DOHH2 (cell line): ENCODE measurements around the gene TYMP.

Source experiments
- H3F3A ChIP-seq: fragments of 200-600 bp; sonication (generic), shearing (Covaris generic); 2 replicates; pipeline ENCODE4 v1.6.0; 2016; ENCODE audit warnings: antibody characterized with exemption, mild to moderate bottlenecking; ENCODE audit not compliant: control insufficient read depth, insufficient read depth
- H3K27ac ChIP-seq: fragments of 200-600 bp; sonication (generic); 2 replicates; pipeline ENCODE4 v1.5.1; 2014; ENCODE audit warnings: low read depth, mild to moderate bottlenecking, low read length, moderate library complexity
- H3K27me3 ChIP-seq: fragments of 200-600 bp; sonication (generic); 2 replicates; pipeline ENCODE4 v1.6.1; 2014; ENCODE audit warnings: mild to moderate bottlenecking, low read length, mixed read lengths; ENCODE audit not compliant: control insufficient read depth
- H3K36me3 ChIP-seq: fragments of 200-600 bp; sonication (generic); 2 replicates; pipeline ENCODE4 v1.6.1; 2014; ENCODE audit warnings: mild to moderate bottlenecking, low read length, moderate library complexity, mixed read lengths; ENCODE audit not compliant: control insufficient read depth
- H3K4me1 ChIP-seq: fragments of 200-600 bp; sonication (generic); 2 replicates; pipeline ENCODE4 v1.6.1; 2014; ENCODE audit warnings: mild to moderate bottlenecking, low read length, mixed read lengths; ENCODE audit not compliant: control insufficient read depth
- H3K4me2 ChIP-seq: fragments of 200-600 bp; sonication (generic); 2 replicates; pipeline ENCODE4 v1.6.0; 2014; ENCODE audit warnings: mild to moderate bottlenecking, low read length, moderate library complexity
- H3K4me3 ChIP-seq: fragments of 200-600 bp; sonication (generic); 2 replicates; pipeline ENCODE4 v1.5.1; 2014; ENCODE audit warnings: mild to moderate bottlenecking, low read length, mixed read lengths
- H3K79me2 ChIP-seq: fragments of 200-600 bp; sonication (generic); 2 replicates; pipeline ENCODE4 v1.6.1; 2014; ENCODE audit warnings: mild to moderate bottlenecking, low read length, mixed read lengths; ENCODE audit not compliant: control insufficient read depth
- H3K9me2 ChIP-seq: fragments of 200-600 bp; sonication (generic); replicated peaks from 2 replicates; pipeline ENCODE4 v1.6.1; 2014; ENCODE audit warnings: mild to moderate bottlenecking, low read length, mixed read lengths; ENCODE audit not compliant: control insufficient read depth
- H3K9me3 ChIP-seq: fragments of 200-600 bp; sonication (generic); 2 replicates; pipeline ENCODE4 v1.6.1; 2014; ENCODE audit warnings: antibody characterized with exemption, low read length, mixed read lengths; ENCODE audit not compliant: control insufficient read depth, insufficient read depth
- H4K20me1 ChIP-seq: fragments of 200-600 bp; sonication (generic); 2 replicates; pipeline ENCODE4 v1.6.0; 2014; ENCODE audit warnings: low read depth, mild to moderate bottlenecking, antibody characterized with exemption, low read length, moderate library complexity; ENCODE audit not compliant: control insufficient read depth, insufficient read depth
- EZH2phosphoT487 ChIP-seq: fragments of 200-600 bp; sonication (generic); IDR thresholded peaks from 2 replicates; pipeline ENCODE4 v1.6.1; 2017; ENCODE audit warnings: borderline replicate concordance, mild to moderate bottlenecking, antibody characterized with exemption, low read length, moderate library complexity, mixed read lengths
- TF ChIP-seq, protein P1 (sequence below): fragments of 200-600 bp; sonication (generic); IDR thresholded peaks from one replicate; pipeline ENCODE4 v1.5.1; 2014; ENCODE audit warnings: antibody characterized with exemption, mild to moderate bottlenecking, low read depth, low read length; ENCODE audit not compliant: poor library complexity, severe bottlenecking

The TYMP gene

DNA sequence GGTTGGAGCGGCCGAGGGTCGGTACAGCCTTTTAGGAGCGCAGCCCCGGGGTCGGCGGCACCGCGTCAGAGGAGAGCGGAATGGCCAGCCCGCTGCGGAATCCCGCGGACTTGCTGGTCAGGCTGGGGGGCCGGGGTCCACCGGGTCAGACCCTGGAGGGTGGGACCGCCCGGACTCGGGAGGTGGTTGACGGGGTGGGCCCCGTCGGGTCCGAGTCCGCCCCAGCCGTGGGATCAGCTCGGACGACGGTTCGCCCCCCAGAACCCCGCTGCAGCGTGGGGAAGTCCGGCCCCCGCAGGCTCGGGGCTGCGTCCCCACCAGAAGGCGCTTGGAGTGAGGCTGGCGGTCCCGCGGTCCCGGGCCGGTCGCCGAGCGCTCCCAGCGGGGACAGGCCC, 48.8 kb downstream of the TYMP start:
- H4K20me1 ChIP-seq = no peaks in the 10 kb centered on the region
- H3K4me1 ChIP-seq = peaks cover 23% of the 10 kb centered on the region
- H3K36me3 ChIP-seq = no peaks in the 10 kb centered on the region
- no peak overlapping the region for H3K27ac ChIP-seq
- peak overlapping the region; percentile 72 for H3K4me3 ChIP-seq
- H3K4me2 ChIP-seq = peak overlapping the region; percentile 80
- no peaks in the 10 kb centered on the region for H3K79me2 ChIP-seq
- H3K9me2 ChIP-seq = no peaks in the 10 kb centered on the region
- no peaks in the 10 kb centered on the region for H3K9me3 ChIP-seq
- H3K27me3 ChIP-seq = peaks cover 32% of the 10 kb centered on the region
- no peaks in the 10 kb centered on the region for H3F3A ChIP-seq
- TF ChIP-seq EZH2phosphoT487 = no peak
- TF ChIP-seq, protein P1, sequence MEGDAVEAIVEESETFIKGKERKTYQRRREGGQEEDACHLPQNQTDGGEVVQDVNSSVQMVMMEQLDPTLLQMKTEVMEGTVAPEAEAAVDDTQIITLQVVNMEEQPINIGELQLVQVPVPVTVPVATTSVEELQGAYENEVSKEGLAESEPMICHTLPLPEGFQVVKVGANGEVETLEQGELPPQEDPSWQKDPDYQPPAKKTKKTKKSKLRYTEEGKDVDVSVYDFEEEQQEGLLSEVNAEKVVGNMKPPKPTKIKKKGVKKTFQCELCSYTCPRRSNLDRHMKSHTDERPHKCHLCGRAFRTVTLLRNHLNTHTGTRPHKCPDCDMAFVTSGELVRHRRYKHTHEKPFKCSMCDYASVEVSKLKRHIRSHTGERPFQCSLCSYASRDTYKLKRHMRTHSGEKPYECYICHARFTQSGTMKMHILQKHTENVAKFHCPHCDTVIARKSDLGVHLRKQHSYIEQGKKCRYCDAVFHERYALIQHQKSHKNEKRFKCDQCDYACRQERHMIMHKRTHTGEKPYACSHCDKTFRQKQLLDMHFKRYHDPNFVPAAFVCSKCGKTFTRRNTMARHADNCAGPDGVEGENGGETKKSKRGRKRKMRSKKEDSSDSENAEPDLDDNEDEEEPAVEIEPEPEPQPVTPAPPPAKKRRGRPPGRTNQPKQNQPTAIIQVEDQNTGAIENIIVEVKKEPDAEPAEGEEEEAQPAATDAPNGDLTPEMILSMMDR = no peak

DNA sequence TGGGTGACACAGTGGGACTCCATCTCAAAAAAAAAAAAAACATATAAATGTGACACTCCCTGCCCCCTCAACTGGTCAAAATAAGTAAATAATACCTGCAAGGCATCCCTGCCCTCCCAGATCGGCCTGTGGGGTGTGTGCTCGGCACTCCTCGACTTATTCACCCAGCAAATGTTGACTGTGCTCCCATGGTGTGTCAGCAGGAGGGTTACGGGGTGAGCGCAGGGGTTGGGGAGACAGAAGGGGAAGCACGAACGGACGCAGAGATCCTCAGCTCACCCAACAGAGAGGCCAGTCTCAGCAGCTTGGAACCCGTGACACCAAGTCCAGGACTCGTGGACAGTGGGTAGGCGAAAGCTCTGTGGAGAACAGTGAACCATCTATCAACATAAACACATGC, 50.1 kb downstream of the TYMP start:
- Histone ChIP-seq H3K27ac (no peak overlapping the region), H3K9me2 (no peaks in the 10 kb centered on the region), H3K9me3 (no peaks in the 10 kb centered on the region), H3K4me3 (no peak overlapping the region), H3K4me1 (peaks cover 30% of the 10 kb centered on the region), H3K79me2 (peaks cover under 1% of the 10 kb centered on the region), H3K36me3 (no peaks in the 10 kb centered on the region), H4K20me1 (no peaks in the 10 kb centered on the region), H3K27me3 (peaks cover 32% of the 10 kb centered on the region), H3K4me2 (no peak overlapping the region), H3F3A (no peaks in the 10 kb centered on the region)
- TF ChIP-seq, protein P1 = no peak
- TF ChIP-seq EZH2phosphoT487 = no peak

DNA sequence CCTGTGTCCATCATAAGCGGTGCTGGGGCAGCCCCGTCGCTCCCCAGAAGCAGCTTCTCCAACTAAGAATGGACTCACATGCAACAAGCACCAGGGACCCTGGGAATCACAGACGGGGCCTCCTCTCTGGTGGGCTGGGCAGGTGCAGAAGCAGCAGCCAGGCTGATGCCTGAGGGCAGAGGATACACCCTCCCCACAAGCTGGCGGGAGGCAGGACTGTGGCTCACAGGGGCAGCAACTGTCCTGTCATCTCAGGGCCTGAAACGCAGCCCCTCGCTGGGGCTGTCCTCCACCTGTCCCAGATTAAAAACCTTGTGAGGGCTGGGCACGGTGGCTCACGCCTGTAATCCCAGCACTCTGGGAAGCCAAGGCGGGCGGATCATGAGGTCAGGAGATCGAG, 51.9 kb downstream of the TYMP start:
- no peak overlapping the region for H3K27ac ChIP-seq
- no peaks in the 10 kb centered on the region for H4K20me1 ChIP-seq
- no peak overlapping the region for H3K4me2 ChIP-seq
- no peaks in the 10 kb centered on the region for H3F3A ChIP-seq
- no peaks in the 10 kb centered on the region for H3K9me3 ChIP-seq
- H3K79me2 ChIP-seq = peaks cover 18% of the 10 kb centered on the region
- H3K4me3 ChIP-seq = no peak overlapping the region
- TF ChIP-seq EZH2phosphoT487 = no peak
- TF ChIP-seq, protein P1 = no peak
- peaks cover 31% of the 10 kb centered on the region for H3K27me3 ChIP-seq
- H3K36me3 ChIP-seq = peaks cover 12% of the 10 kb centered on the region
- H3K9me2 ChIP-seq = no peaks in the 10 kb centered on the region
- peaks cover 25% of the 10 kb centered on the region for H3K4me1 ChIP-seq

DNA sequence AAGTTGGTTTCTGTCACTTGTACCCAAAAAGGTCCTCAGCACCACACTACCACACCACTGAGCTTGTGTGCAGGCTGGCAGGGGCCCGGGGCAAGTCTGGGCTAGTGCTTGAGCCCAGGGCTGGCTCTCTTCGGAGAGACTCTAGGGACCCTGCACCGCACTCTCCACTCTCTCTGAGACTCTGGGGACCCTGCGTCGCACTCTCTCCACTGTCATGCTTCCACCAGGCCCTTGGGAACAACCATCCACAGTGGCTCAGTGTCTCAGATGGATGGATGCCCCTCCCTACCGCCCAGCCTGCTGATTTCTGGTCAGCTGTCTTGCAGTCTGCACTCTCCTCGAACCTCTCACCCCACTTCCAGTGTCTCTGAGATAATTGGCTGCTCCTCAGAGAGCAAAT, 52.9 kb downstream of the TYMP start:
- Histone ChIP-seq H3K79me2 (peaks cover 29% of the 10 kb centered on the region), H3F3A (peaks cover 2% of the 10 kb centered on the region), H3K4me3 (no peak overlapping the region), H4K20me1 (no peaks in the 10 kb centered on the region), H3K9me2 (no peaks in the 10 kb centered on the region), H3K4me1 (peaks cover 31% of the 10 kb centered on the region), H3K27ac (no peak overlapping the region), H3K27me3 (peaks cover 21% of the 10 kb centered on the region), H3K9me3 (no peaks in the 10 kb centered on the region), H3K4me2 (no peak overlapping the region), H3K36me3 (peaks cover 23% of the 10 kb centered on the region)
- TF ChIP-seq, protein P1 = no peak
- no peak for TF ChIP-seq EZH2phosphoT487
